SK-N-SH (cell line): ENCODE data around the gene SYNE2. TPM values are rescaled to one million over a fixed set of nuclear protein-coding genes. Genes with fewer than 3 reads are reported as not detected.

Experiments used
- CTCF ChIA-PET: fragments of 300-600, 350-600 bp; formaldehyde crosslinking; extraction: SDS; loops from one replicate; lab custom pipeline; 2021; lab: Yijun Ruan, JAX
- POLR2A ChIA-PET: fragments of 350-600 bp; sonication (Branson Sonifier 250); formaldehyde crosslinking; extraction: SDS; loops from one replicate; lab custom pipeline; 2020; ENCODE audit warnings: antibody characterized with exemption, inconsistent platforms; lab: Yijun Ruan, JAX
- DNase-seq: peaks from one replicate; pipeline ENCODE4 v3.0.0; 2012
- H2AFZ ChIP-seq: fragments of 200-600 bp; sonication (generic); 2 replicates; pipeline ENCODE4 v1.8.1; 2016; ENCODE audit warnings: antibody characterized with exemption, mild to moderate bottlenecking, low read depth
- H3F3A ChIP-seq: fragments of 200-600 bp; sonication (generic); replicated peaks from 2 replicates; pipeline ENCODE3; 2016; ENCODE audit warnings: antibody characterized with exemption, mild to moderate bottlenecking; ENCODE audit not compliant: insufficient read depth
- H3K27ac ChIP-seq, 2 experiments: fragments of 200-500 bp in 1 of 2; fragments of 200-600 bp in 1 of 2; sonication (Bioruptor generic) in 1 of 2; sonication (generic), shearing (Covaris generic) in 1 of 2; 2 replicates each; pipeline versions ENCODE4 v1.5.1 to v1.6.1; 2014 to 2016; ENCODE audit warnings: low read depth in 2 of 2, inconsistent platforms in 1 of 2, low read length in 1 of 2, mild to moderate bottlenecking in 1 of 2, mixed read lengths in 1 of 2
- H3K27me3 ChIP-seq: fragments of 200-600 bp; sonication (generic), shearing (Covaris generic); 2 replicates; pipeline ENCODE4 v1.6.1; 2016; ENCODE audit warnings: mixed run types; ENCODE audit not compliant: insufficient read depth
- H3K36me3 ChIP-seq, 2 experiments: fragments of 200-500 bp in 1 of 2; fragments of 200-600 bp in 1 of 2; sonication (Bioruptor generic) in 1 of 2; sonication (generic) in 1 of 2; replicated peaks in 1 of 2; 2 replicates each; pipeline versions ENCODE3 to v1.5.1; 2014 to 2016; ENCODE audit warnings: low read length in 1 of 2, mild to moderate bottlenecking in 1 of 2; ENCODE audit not compliant: insufficient read depth in 2 of 2, control insufficient read depth in 1 of 2
- H3K4me1 ChIP-seq, 2 experiments: fragments of 200-500 bp in 1 of 2; fragments of 200-600 bp in 1 of 2; sonication (Bioruptor generic) in 1 of 2; sonication (generic), shearing (Covaris generic) in 1 of 2; 2 replicates each; pipeline versions ENCODE4 v1.5.1 to v1.6.1; 2014 to 2016; ENCODE audit warnings: low read depth in 1 of 2, low read length in 1 of 2, mixed run types in 1 of 2; ENCODE audit not compliant: insufficient read depth in 2 of 2, control insufficient read depth in 1 of 2
- H3K4me2 ChIP-seq: fragments of 200-600 bp; sonication (generic), shearing (Covaris generic); 2 replicates; pipeline ENCODE4 v1.6.1; 2017; ENCODE audit warnings: mixed run types
- H3K4me3 ChIP-seq, 2 experiments: fragments of 200-500 bp in 1 of 2; fragments of 200-600 bp in 1 of 2; sonication (Bioruptor generic) in 1 of 2; sonication (generic), shearing (Covaris generic) in 1 of 2; 2 replicates each; pipeline versions ENCODE4 v1.5.1 to v1.8.1; 2014 to 2016; ENCODE audit warnings: low read depth in 2 of 2, inconsistent platforms in 1 of 2, low read length in 1 of 2, mild to moderate bottlenecking in 1 of 2, mixed read lengths in 1 of 2, moderate library complexity in 1 of 2
- H3K79me2 ChIP-seq: fragments of 200-600 bp; sonication (generic); 2 replicates; pipeline ENCODE4 v1.8.1; 2017; ENCODE audit warnings: mild to moderate bottlenecking; ENCODE audit not compliant: insufficient read depth
- H3K9ac ChIP-seq: fragments of 200-600 bp; sonication (generic); 2 replicates; pipeline ENCODE4 v1.6.1; 2017; ENCODE audit warnings: mixed run types
- H3K9me2 ChIP-seq: fragments of 200-600 bp; sonication (generic); 2 replicates; pipeline ENCODE4 v1.6.1; 2017; ENCODE audit warnings: mixed run types
- H3K9me3 ChIP-seq: fragments of 200-600 bp; sonication (generic); 2 replicates; pipeline ENCODE4 v1.6.1; 2017; ENCODE audit warnings: mixed run types, mild to moderate bottlenecking, moderate library complexity
- H4K20me1 ChIP-seq: fragments of 200-600 bp; sonication (generic); 2 replicates; pipeline ENCODE4 v1.6.1; 2017; ENCODE audit warnings: mild to moderate bottlenecking, mixed run types; ENCODE audit not compliant: insufficient read depth
- CHD2 ChIP-seq: fragments of 150-350 bp; IDR thresholded peaks from 2 replicates; pipeline ENCODE4 v1.6.1; 2018; ENCODE audit warnings: low read length; ENCODE audit not compliant: partially characterized antibody
- CTCF ChIP-seq: fragments of 200-600 bp; sonication (generic); IDR thresholded peaks from 2 replicates; pipeline ENCODE4 v1.6.1; 2017; ENCODE audit warnings: antibody characterized with exemption, mild to moderate bottlenecking, moderate library complexity
- IRF3 ChIP-seq: fragments of 150-350 bp; IDR thresholded peaks from 2 replicates; pipeline ENCODE4 v1.6.1; 2016; ENCODE audit warnings: mild to moderate bottlenecking, low read depth, low read length
- JUND ChIP-seq: IDR thresholded peaks from 2 replicates; pipeline ENCODE4 v1.4.0; 2012
- NRF1 ChIP-seq: IDR thresholded peaks from 2 replicates; pipeline ENCODE4 v1.6.1; 2012; ENCODE audit warnings: low read depth, mild to moderate bottlenecking, low read length
- POLR2AphosphoS5 ChIP-seq: IDR thresholded peaks from 2 replicates; pipeline ENCODE4 v1.6.1; 2012; ENCODE audit warnings: low read depth, low read length
- RCOR1 ChIP-seq: fragments of 150-350 bp; IDR thresholded peaks from 2 replicates; pipeline ENCODE4 v1.6.1; 2017; ENCODE audit warnings: antibody characterized with exemption, low read length
- TCF12 ChIP-seq: IDR thresholded peaks from 2 replicates; pipeline ENCODE4 v1.4.0; 2012
- USF1 ChIP-seq: IDR thresholded peaks from 2 replicates; pipeline ENCODE4 v1.4.0; 2012; ENCODE audit warnings: low read depth, borderline replicate concordance
- USF2 ChIP-seq: fragments of 150-350 bp; IDR thresholded peaks from 2 replicates; pipeline ENCODE4 v1.6.1; 2017; ENCODE audit warnings: antibody characterized with exemption, low read length, low read depth, borderline replicate concordance
- YY1 ChIP-seq: IDR thresholded peaks from 2 replicates; pipeline ENCODE4 v1.4.0; 2012; ENCODE audit warnings: low read depth, mild to moderate bottlenecking
- ZBTB33 ChIP-seq: IDR thresholded peaks from 2 replicates; pipeline ENCODE4 v1.4.0; 2012; ENCODE audit warnings: low read depth, borderline replicate concordance
- WGBS: methylation state at CpG from one replicate; pipeline ENCODE4 v1.1.6; 2017; ENCODE audit warnings: low lambda C conversion rate; 5-methylcytosine and 5-hydroxymethylcytosine counted together
- polyA plus RNA-seq, 3 experiments: library from polyadenylated mRNA; depleted of rRNA; stranded (reverse); fragments of >200 nt; gene quantifications; 2 replicates each; pipeline ENCODE4 v1.2.3, GENCODE V29; 2012

Gene SYNE2
- polyA plus RNA-seq, 1 of the 3 experiments (the other 2 are of a cell fraction) = 7.1 TPM

GRCh38 chr14:63910583-63911363 lies 58.0 kb downstream of the SYNE2 start:
- H3K9ac ChIP-seq = no peak overlapping the region; the same call in 1 of the 2 replicates
- peak overlapping the region; percentile 42; the same call in 1 of the 2 replicates for H3K4me2 ChIP-seq
- no peaks in the 10 kb centered on the region for H3K9me2 ChIP-seq
- peak overlapping the region; percentile 43 to 86 for H3K27ac ChIP-seq
- H3K27me3 ChIP-seq = no peaks in the 10 kb centered on the region
- no peaks in the 10 kb centered on the region for H3K9me3 ChIP-seq
- WGBS = 52% methylated on average over 7 of the region's 7 CpGs
- TF ChIP-seq RCOR1 = no peak
- TF ChIP-seq USF1 = no peak
- TF ChIP-seq USF2 = no peak
- TF ChIP-seq ZBTB33 = no peak
- TF ChIP-seq TCF12 = 0 out of 2 replicates have a peak, but pooled peaks have one; percentile 12
- H3K36me3 ChIP-seq = no peaks in the 10 kb centered on the region
- no peaks in the 10 kb centered on the region for H3K79me2 ChIP-seq
- no peaks in the 10 kb centered on the region for H4K20me1 ChIP-seq
- peak overlapping the region; percentile 53; the same call in 1 of the 2 replicates for H2AFZ ChIP-seq
- ChIA-PET POLR2A (no interaction called here), CTCF (interaction anchor here (0.8 to 1.5 kb wide), 5 partner anchors 17 to 393 kb away, joined by 3 to 5 read pairs (median 3); no protein-coding TSS in a partner anchor)
- peak; percentile 32 for DNase-seq
- H3K4me3 ChIP-seq = no peak overlapping the region
- peaks cover 11 to 20% of the 10 kb centered on the region in 2 experiments for H3K4me1 ChIP-seq
- no peaks in the 10 kb centered on the region for H3F3A ChIP-seq

GRCh38 chr14:63911404-63911803 lies 58.6 kb downstream of the SYNE2 start:
- CTCF ChIA-PET = interaction anchor here (0.8 to 1.5 kb wide), 4 partner anchors 17 to 392 kb away, joined by 3 to 5 read pairs (median 4); no protein-coding TSS in a partner anchor
- no peak for DNase-seq
- Histone ChIP-seq H3K9me3 (no peaks in the 10 kb centered on the region), H3K27ac (peak overlapping the region; percentile 43 to 86; a peak in 3 of 4 replicates), H3K9ac (no peak overlapping the region), H3K27me3 (no peaks in the 10 kb centered on the region), H3K36me3 (no peaks in the 10 kb centered on the region), H3K9me2 (no peaks in the 10 kb centered on the region), H2AFZ (peak overlapping the region; percentile 53; the same call in 1 of the 2 replicates), H4K20me1 (no peaks in the 10 kb centered on the region), H3K79me2 (no peaks in the 10 kb centered on the region), H3K4me2 (no peak overlapping the region), H3K4me3 (no peak overlapping the region), H3K4me1 (peaks cover 11 to 20% of the 10 kb centered on the region in 2 experiments), H3F3A (no peaks in the 10 kb centered on the region)
- POLR2A ChIA-PET = no interaction called here
- WGBS = 91% methylated on average over 1 of the region's 1 CpG
- TF ChIP-seq NRF1 (no peak), CHD2 (no peak), YY1 (no peak), ZBTB33 (no peak), USF2 (no peak), JUND (no peak), IRF3 (no peak), POLR2AphosphoS5 (no peak), CTCF (no peak)
